ENCODE results near the gene CIBAR2. TPM values are rescaled to one million over a fixed set of nuclear protein-coding genes. Genes with fewer than 3 reads are reported as not detected.

Gene CIBAR2
- total RNA-seq, 1 donor: not detected

DNA sequence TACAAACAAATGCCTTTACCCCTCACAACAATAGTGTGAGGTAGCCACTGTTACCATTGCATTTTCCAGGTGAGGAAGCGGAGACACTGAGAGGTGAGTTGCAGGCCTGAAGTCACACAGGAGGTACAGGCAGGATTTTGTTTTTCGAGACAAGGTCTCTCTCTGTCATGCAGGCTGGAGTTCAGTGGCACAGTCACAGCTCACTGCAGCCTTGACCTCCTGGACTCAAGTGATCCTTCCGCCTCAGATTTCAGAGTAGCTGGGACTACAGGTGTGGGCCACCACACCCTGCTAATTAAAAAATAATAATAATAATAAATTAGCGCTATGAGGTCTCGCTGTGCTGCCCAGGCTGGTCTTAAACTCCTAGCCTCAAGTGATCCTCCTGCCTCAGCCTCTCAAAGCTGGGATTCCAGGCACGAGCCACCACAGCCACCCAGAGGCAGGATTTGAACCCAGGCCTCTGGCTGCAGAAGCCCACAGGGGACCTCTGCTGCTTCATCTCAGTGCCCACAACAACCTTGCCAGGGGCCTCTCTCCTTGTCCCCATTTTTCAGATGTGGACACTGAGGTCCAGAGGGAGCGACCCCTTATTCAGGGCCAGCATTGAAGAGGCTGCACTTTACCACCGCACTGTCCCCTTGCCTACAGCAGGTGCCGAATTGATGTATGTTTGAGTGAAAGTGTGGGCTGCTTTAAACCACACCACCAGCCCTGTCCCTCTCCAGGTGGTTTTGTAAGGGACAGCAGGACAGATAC is 16.0 kb upstream of the CIBAR2 start:
- TF ChIP-seq, protein P1, sequence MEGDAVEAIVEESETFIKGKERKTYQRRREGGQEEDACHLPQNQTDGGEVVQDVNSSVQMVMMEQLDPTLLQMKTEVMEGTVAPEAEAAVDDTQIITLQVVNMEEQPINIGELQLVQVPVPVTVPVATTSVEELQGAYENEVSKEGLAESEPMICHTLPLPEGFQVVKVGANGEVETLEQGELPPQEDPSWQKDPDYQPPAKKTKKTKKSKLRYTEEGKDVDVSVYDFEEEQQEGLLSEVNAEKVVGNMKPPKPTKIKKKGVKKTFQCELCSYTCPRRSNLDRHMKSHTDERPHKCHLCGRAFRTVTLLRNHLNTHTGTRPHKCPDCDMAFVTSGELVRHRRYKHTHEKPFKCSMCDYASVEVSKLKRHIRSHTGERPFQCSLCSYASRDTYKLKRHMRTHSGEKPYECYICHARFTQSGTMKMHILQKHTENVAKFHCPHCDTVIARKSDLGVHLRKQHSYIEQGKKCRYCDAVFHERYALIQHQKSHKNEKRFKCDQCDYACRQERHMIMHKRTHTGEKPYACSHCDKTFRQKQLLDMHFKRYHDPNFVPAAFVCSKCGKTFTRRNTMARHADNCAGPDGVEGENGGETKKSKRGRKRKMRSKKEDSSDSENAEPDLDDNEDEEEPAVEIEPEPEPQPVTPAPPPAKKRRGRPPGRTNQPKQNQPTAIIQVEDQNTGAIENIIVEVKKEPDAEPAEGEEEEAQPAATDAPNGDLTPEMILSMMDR (IDR thresholded peaks at IDR 0.05; ENCODE audit: insufficient read depth, low read length): no peak
- no peak for DNase-seq (ENCODE audit: low read depth)
- no peak overlapping the region for H3K4me3 ChIP-seq (ENCODE audit: low read depth, low read length)

DNA sequence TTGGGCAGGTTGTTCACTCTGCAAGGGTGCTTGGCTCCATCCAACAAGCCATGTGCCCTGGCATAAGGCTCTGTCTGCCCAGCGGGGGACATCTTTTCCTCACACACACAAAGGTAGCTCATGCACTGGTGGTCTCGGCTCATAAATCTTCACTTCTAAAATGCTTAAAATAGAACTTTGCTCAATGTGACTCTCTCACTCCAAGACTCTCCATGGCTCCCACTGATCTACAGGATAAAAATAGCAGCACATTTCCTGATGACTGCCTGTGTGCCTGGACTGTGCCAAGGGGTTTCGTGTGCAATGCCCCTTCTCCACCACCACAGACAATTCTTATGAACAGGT is 15.1 kb upstream of the CIBAR2 start:
- no peak overlapping the region for H3K4me3 ChIP-seq (ENCODE audit: low read depth, low read length)
- TF ChIP-seq, protein P1 (IDR thresholded peaks at IDR 0.05; ENCODE audit: insufficient read depth, low read length): no peak
- no peak for DNase-seq (ENCODE audit: low read depth)

DNA sequence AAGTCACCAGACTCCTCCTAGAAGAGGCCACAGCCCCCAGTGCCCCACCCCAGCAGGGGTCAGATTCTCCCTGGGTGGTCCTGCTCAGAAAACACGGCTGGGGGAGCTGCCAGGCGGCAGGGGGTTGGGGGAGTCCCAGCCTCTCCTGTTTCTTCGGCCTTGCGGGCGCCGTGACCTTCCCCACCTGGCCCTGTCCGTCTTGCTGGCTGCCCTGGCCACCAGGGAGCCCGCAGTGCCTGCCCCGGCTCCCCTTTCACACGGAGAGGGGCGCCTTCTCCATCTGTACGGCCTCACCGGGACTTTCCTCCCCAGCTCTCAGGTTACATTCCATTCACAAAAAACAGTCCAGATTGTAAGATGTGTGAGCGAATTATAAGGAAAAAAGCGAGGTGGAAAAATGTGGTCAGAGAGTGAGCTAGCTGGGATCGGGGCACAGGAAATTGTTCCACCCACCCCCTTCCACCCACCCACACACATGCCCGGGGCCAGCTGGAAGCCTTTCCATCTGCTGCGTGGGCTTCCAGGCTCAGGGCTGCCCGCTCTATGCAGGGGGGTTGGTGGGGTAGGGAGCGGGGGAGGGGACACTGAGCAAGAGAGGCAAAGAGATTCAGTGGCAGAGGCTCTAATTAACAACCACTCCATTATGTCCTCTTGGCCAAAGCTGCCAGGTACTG is 14.6 kb upstream of the CIBAR2 start:
- TF ChIP-seq, protein P1 (IDR thresholded peaks at IDR 0.05; ENCODE audit: insufficient read depth, low read length): no peak
- peak; percentile 85 for DNase-seq (ENCODE audit: low read depth)
- no peak overlapping the region for H3K4me3 ChIP-seq (ENCODE audit: low read depth, low read length)

DNA sequence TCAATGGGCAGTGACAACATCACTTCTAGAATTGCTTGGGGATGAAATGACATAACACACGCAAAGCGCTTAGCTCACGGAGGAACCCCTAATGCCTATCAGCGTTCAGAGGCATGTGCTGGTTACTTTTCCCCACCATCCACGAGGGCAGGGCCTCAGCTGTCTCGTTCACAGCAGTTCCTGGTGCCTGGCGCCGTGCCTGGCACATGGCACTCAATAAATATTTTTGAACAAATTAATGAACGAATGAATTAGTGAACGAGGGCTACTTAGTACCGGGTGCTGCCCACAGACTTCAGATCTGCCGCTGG is 14.1 kb upstream of the CIBAR2 start:
- TF ChIP-seq, protein P1 (IDR thresholded peaks at IDR 0.05; ENCODE audit: insufficient read depth, low read length): no peak
- DNase-seq (ENCODE audit: low read depth): no peak

DNA sequence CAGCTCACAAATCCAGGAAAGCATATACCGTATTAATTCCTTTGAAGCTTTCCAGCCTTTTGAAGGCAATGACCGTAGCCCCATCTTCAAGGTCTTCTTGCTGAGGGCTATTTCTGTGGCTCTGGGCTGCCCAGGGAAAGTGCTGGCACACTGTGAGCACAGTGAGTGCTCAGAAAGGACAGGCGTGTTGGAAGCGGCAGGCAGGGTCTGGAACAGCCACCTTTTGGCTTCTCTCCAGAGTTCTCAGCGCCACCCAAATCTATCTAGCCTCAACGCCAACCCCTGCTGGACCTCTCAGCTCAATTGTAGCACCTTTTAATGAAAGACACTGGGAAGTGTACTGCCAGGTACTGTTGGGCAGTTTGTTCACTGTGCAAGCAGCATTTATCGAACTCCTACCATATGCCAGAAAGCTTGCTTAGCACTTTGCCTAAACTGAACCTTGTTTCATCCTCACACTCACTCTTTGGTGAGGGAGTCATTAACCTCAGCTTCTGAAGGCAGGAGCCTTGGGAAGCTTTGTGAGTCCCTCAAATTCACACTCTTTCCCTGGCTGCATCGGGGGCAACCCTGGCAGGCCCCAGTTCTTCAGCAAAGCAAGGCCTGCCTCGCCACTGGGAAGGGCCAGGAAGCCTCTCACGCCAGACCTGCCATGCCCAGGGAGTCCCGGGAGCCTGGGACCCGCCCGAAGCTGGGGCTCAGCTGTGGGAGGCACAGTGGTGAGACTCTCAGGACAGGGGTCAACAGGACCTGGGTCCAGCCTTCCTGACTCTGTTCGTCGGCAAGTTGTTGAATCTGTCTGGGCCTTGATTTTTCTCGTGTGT is 13.5 kb upstream of the CIBAR2 start:
- TF ChIP-seq, protein P1 (IDR thresholded peaks at IDR 0.05; ENCODE audit: insufficient read depth, low read length): no peak
- H3K4me3 ChIP-seq (ENCODE audit: low read depth, low read length): no peak overlapping the region
- DNase-seq (ENCODE audit: low read depth): no peak

More for the DNA sequence above, 14.1 kb upstream of the CIBAR2 start:
- no peak overlapping the region for H3K4me3 ChIP-seq (ENCODE audit: low read depth, low read length)

DNA sequence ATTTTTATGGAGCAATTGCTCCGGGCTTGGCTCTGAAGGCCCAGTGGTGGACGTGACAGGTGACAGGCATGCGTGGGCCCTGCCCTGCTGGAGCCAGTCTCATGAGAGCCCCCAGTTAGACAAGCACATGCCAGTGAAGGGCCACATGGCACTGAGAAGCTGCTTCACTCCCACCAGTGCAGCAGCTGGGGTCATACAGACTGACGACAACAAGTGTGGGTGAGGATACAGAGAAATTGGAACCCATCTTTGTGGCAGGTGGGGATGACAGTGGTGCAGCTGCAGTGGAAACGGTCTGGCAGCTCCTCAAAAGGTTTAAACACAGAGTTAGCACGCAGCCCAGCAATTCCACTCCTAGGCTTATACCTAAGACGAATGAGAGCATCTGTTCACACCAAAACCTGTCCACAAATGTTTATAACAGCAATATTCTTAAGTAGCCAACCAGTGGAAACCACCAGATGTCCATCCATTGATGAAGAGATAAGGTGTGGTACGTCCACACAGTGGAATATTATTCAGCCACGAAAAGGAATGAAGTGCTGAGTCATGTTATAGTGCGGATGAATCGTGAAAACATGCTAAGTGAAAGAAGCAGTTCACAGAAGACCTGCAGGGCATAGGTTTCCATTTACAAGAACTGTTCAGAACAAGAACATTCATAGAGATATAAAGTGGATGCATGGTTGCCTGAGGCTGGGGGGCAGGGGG is 12.5 kb upstream of the CIBAR2 start:
- DNase-seq (ENCODE audit: low read depth): no peak
- TF ChIP-seq, protein P1 (IDR thresholded peaks at IDR 0.05; ENCODE audit: insufficient read depth, low read length): no peak
- no peak overlapping the region for H3K4me3 ChIP-seq (ENCODE audit: low read depth, low read length)
